ENCODE data around the gene FOXL1. TPM values are rescaled to one million over a fixed set of nuclear protein-coding genes. Genes with fewer than 3 reads are reported as not detected.
A peak's percentile ranks its signal among the peaks of the same experiment; 100 is the strongest.

FOXL1 gene
- total RNA-seq, 1 experiment from 2014 or later = 7.5 TPM

DNA sequence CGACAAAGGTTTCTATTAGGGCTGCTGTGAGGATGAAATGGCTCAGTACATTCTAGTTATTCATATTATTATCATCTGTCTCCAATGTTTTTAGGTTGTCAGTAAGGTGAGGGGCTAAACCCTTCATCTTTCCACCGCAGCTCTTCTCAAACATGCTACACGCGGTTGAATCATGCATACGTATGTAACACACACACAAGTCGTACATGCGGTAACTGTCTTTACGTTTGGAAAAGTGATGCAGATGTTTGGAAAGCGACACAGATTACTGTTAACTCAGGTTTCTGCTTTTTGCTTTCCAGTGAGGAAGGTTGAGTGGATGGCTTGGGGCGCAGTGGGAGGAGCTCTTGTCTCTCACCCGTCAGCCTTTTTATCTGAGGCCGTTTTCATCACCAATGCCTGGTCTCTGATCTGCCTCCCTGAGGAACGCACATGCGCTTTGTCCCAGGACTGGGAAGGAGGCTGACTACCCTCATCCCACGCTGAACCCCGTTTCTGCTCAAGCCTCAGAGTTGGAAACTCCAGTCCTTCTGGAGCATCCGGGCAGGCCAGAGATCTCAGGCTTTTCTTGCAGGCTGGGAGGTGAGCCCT is 3.2 kb upstream of the FOXL1 start:
- H2AFZ ChIP-seq (ENCODE audit: low read depth, low read length, poor library complexity, severe bottlenecking) = peak overlapping the region; percentile 67
- no peaks in the 10 kb centered on the region for H4K20me1 ChIP-seq (ENCODE audit: insufficient read depth)
- no peaks in the 10 kb centered on the region for H3K27me3 ChIP-seq (ENCODE audit: insufficient read depth, low read length)
- RAD21 ChIA-PET (ENCODE audit: low non-redundant PET in 1 of 2, low total read pairs in 2 of 2, uncharacterized antibody in 2 of 2, unreplicated experiment in 2 of 2) = interaction anchor here (1.5 to 2.1 kb wide), 4 partner anchors 11 to 488 kb away, joined by 4 to 14 read pairs (median 8); no protein-coding TSS in a partner anchor
- H3K4me3 ChIP-seq (replicated peaks in 1 of 2; ENCODE audit: low read depth in 1 of 2, low read length in 2 of 2) = peak overlapping the region; percentile 62 to 63
- CTCF ChIA-PET = interaction anchor here (1.0 to 2.3 kb wide), 12 partner anchors 11 to 614 kb away, joined by 3 to 22 read pairs (median 5); no protein-coding TSS in a partner anchor
- no peaks in the 10 kb centered on the region for H3K79me2 ChIP-seq (ENCODE audit: insufficient read depth, low read length)
- POLR2A ChIA-PET = no interaction called here
- peaks cover 11 to 22% of the 10 kb centered on the region in 2 experiments; a peak in 3 of 4 replicates for H3K4me1 ChIP-seq (ENCODE audit: control insufficient read depth in 1 of 2, insufficient read depth in 2 of 2, low read length in 2 of 2)
- DNase-seq (ENCODE audit: low read depth, low spot score) (no peak), ATAC-seq (no peak)
- H3K4me2 ChIP-seq (ENCODE audit: low read length) = peak overlapping the region; percentile 89
- TF ChIP-seq EZH2 (IDR thresholded peaks at IDR 0.05) (no peak), TCF7L2 (IDR thresholded peaks at IDR 0.05; ENCODE audit: borderline replicate concordance, extremely low read depth, insufficient read depth, insufficient read length) (no peak), POLR2A (IDR thresholded peaks at IDR 0.05; ENCODE audit: borderline replicate concordance, extremely low read depth, insufficient read depth, insufficient read length) (no peak), SIN3A (IDR thresholded peaks at IDR 0.05; ENCODE audit: low read depth) (no peak), ELF1 (IDR thresholded peaks at IDR 0.05; ENCODE audit: borderline replicate concordance, low read depth) (no peak), EZH2phosphoT487 (IDR thresholded peaks at IDR 0.05; ENCODE audit: borderline replicate concordance) (no peak), SRF (IDR thresholded peaks at IDR 0.05; ENCODE audit: low read depth) (no peak), JUND (IDR thresholded peaks at IDR 0.05) (no peak), SP1 (IDR thresholded peaks at IDR 0.05; ENCODE audit: low read depth) (no peak), ZFX (IDR thresholded peaks at IDR 0.05) (no peak), CBX3 (IDR thresholded peaks at IDR 0.05; ENCODE audit: low read depth) (no peak)
- TF ChIP-seq, protein P1, sequence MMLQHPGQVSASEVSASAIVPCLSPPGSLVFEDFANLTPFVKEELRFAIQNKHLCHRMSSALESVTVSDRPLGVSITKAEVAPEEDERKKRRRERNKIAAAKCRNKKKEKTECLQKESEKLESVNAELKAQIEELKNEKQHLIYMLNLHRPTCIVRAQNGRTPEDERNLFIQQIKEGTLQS (IDR thresholded peaks at IDR 0.05) = no peak
- TF ChIP-seq, protein P2, sequence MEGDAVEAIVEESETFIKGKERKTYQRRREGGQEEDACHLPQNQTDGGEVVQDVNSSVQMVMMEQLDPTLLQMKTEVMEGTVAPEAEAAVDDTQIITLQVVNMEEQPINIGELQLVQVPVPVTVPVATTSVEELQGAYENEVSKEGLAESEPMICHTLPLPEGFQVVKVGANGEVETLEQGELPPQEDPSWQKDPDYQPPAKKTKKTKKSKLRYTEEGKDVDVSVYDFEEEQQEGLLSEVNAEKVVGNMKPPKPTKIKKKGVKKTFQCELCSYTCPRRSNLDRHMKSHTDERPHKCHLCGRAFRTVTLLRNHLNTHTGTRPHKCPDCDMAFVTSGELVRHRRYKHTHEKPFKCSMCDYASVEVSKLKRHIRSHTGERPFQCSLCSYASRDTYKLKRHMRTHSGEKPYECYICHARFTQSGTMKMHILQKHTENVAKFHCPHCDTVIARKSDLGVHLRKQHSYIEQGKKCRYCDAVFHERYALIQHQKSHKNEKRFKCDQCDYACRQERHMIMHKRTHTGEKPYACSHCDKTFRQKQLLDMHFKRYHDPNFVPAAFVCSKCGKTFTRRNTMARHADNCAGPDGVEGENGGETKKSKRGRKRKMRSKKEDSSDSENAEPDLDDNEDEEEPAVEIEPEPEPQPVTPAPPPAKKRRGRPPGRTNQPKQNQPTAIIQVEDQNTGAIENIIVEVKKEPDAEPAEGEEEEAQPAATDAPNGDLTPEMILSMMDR (IDR thresholded peaks at IDR 0.05 in 2 of 3, conservative IDR thresholded peaks at IDR 0.05 in 1 of 3; ENCODE audit: borderline replicate concordance in 1 of 3, insufficient read depth in 1 of 3, low read depth in 2 of 3, low read length in 2 of 3) = no peak
- TF ChIP-seq, protein P3, sequence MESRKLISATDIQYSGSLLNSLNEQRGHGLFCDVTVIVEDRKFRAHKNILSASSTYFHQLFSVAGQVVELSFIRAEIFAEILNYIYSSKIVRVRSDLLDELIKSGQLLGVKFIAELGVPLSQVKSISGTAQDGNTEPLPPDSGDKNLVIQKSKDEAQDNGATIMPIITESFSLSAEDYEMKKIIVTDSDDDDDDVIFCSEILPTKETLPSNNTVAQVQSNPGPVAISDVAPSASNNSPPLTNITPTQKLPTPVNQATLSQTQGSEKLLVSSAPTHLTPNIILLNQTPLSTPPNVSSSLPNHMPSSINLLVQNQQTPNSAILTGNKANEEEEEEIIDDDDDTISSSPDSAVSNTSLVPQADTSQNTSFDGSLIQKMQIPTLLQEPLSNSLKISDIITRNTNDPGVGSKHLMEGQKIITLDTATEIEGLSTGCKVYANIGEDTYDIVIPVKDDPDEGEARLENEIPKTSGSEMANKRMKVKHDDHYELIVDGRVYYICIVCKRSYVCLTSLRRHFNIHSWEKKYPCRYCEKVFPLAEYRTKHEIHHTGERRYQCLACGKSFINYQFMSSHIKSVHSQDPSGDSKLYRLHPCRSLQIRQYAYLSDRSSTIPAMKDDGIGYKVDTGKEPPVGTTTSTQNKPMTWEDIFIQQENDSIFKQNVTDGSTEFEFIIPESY (IDR thresholded peaks at IDR 0.05; ENCODE audit: extremely low read depth, insufficient replicate concordance, low read length) = no peak
- TF ChIP-seq, protein P4, sequence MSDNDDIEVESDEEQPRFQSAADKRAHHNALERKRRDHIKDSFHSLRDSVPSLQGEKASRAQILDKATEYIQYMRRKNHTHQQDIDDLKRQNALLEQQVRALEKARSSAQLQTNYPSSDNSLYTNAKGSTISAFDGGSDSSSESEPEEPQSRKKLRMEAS (IDR thresholded peaks at IDR 0.05) = no peak
- no peaks in the 10 kb centered on the region for H3K36me3 ChIP-seq (ENCODE audit: control insufficient read depth in 1 of 2, insufficient read depth in 2 of 2, low read length in 2 of 2)
- peak overlapping the region; percentile 54; the same call in 1 of the 2 replicates for H3K9ac ChIP-seq (ENCODE audit: low read length)
- no peaks in the 10 kb centered on the region for H3K9me2 ChIP-seq (ENCODE audit: insufficient read depth)
- intact Hi-C loops (cut with micrococcal nuclease) = loop anchor here (1.0 to 5.0 kb wide), 7 partner anchors 90 to 502 kb away; no protein-coding TSS in a partner anchor
- peak overlapping the region; percentile 55 for H3K27ac ChIP-seq (ENCODE audit: low read depth, low read length)
- H3K9me3 ChIP-seq (ENCODE audit: control insufficient read depth in 1 of 2, insufficient read depth in 1 of 2, low read depth in 1 of 2, low read length in 2 of 2) = no peaks in the 10 kb centered on the region
- no TSS peak for BruUV-seq (replicated peaks)

Measured in HCT116 (cell line).